ENCODE measurements around the gene FSHR.

FSHR gene

GRCh38 chr2:49189512-49190225 lies 35.4 kb upstream of the FSHR start:
- no peak for DNase-seq (ENCODE audit: low spot score)
- no peak for TF ChIP-seq CTCF (IDR thresholded peaks at IDR 0.05; ENCODE audit: poor library complexity, severe bottlenecking)
- no peaks in the 10 kb centered on the region for H3K4me1 ChIP-seq (ENCODE audit: insufficient read depth, poor library complexity, severe bottlenecking)
- no peaks in the 10 kb centered on the region for H3K36me3 ChIP-seq (ENCODE audit: low read depth)
- no peak for ATAC-seq (ENCODE audit: low read depth)
- H3K27ac ChIP-seq (ENCODE audit: poor library complexity, severe bottlenecking), result no peak overlapping the region
- H3K27me3 ChIP-seq (ENCODE audit: insufficient read depth, poor library complexity, severe bottlenecking), result peaks cover 2% of the 10 kb centered on the region
- no peak overlapping the region for H3K4me3 ChIP-seq (ENCODE audit: severe bottlenecking)
- H3K9me3 ChIP-seq (ENCODE audit: severe bottlenecking), result no peaks in the 10 kb centered on the region

- Histone ChIP-seq H3K36me3 (ENCODE audit: low read depth) (no peaks in the 10 kb centered on the region), H3K4me1 (ENCODE audit: insufficient read depth, poor library complexity, severe bottlenecking) (no peaks in the 10 kb centered on the region), H3K4me3 (ENCODE audit: severe bottlenecking) (no peak overlapping the region), H3K9me3 (ENCODE audit: severe bottlenecking) (no peaks in the 10 kb centered on the region), H3K27ac (ENCODE audit: poor library complexity, severe bottlenecking) (no peak overlapping the region), H3K27me3 (ENCODE audit: insufficient read depth, poor library complexity, severe bottlenecking) (peaks cover 2% of the 10 kb centered on the region)
- no peak for TF ChIP-seq CTCF (IDR thresholded peaks at IDR 0.05; ENCODE audit: poor library complexity, severe bottlenecking)
- no peak for DNase-seq (ENCODE audit: low spot score)
- no peak for ATAC-seq (ENCODE audit: low read depth)
These were observed 31.8 kb upstream of the FSHR start for GRCh38 chr2:49186050-49186648.

GRCh38 chr2:49178656-49179055 lies 24.3 kb upstream of the FSHR start:
- no peak overlapping the region for H3K4me3 ChIP-seq (ENCODE audit: severe bottlenecking)
- no peaks in the 10 kb centered on the region for H3K36me3 ChIP-seq (ENCODE audit: low read depth)
- H3K27me3 ChIP-seq (ENCODE audit: insufficient read depth, poor library complexity, severe bottlenecking), result no peaks in the 10 kb centered on the region
- H3K27ac ChIP-seq (ENCODE audit: poor library complexity, severe bottlenecking), result no peak overlapping the region
- no peaks in the 10 kb centered on the region for H3K9me3 ChIP-seq (ENCODE audit: severe bottlenecking)
- DNase-seq (ENCODE audit: low spot score) (no peak), ATAC-seq (ENCODE audit: low read depth) (no peak)
- H3K4me1 ChIP-seq (ENCODE audit: insufficient read depth, poor library complexity, severe bottlenecking), result no peaks in the 10 kb centered on the region
- no peak for TF ChIP-seq CTCF (IDR thresholded peaks at IDR 0.05; ENCODE audit: poor library complexity, severe bottlenecking)

GRCh38 chr2:49177194-49177593 lies 22.9 kb upstream of the FSHR start:
- ATAC-seq (ENCODE audit: low read depth), result no peak
- Histone ChIP-seq H3K36me3 (ENCODE audit: low read depth) (no peaks in the 10 kb centered on the region), H3K9me3 (ENCODE audit: severe bottlenecking) (no peaks in the 10 kb centered on the region), H3K27me3 (ENCODE audit: insufficient read depth, poor library complexity, severe bottlenecking) (no peaks in the 10 kb centered on the region), H3K4me1 (ENCODE audit: insufficient read depth, poor library complexity, severe bottlenecking) (no peaks in the 10 kb centered on the region), H3K27ac (ENCODE audit: poor library complexity, severe bottlenecking) (no peak overlapping the region), H3K4me3 (ENCODE audit: severe bottlenecking) (no peak overlapping the region)
- DNase-seq (ENCODE audit: low spot score), result no peak
- no peak for TF ChIP-seq CTCF (IDR thresholded peaks at IDR 0.05; ENCODE audit: poor library complexity, severe bottlenecking)

GRCh38 chr2:49175831-49176230 lies 21.5 kb upstream of the FSHR start:
- Histone ChIP-seq H3K4me1 (ENCODE audit: insufficient read depth, poor library complexity, severe bottlenecking) (no peaks in the 10 kb centered on the region), H3K27me3 (ENCODE audit: insufficient read depth, poor library complexity, severe bottlenecking) (no peaks in the 10 kb centered on the region), H3K27ac (ENCODE audit: poor library complexity, severe bottlenecking) (no peak overlapping the region), H3K4me3 (ENCODE audit: severe bottlenecking) (no peak overlapping the region), H3K9me3 (ENCODE audit: severe bottlenecking) (no peaks in the 10 kb centered on the region), H3K36me3 (ENCODE audit: low read depth) (no peaks in the 10 kb centered on the region)
- ATAC-seq (ENCODE audit: low read depth), result no peak
- DNase-seq (ENCODE audit: low spot score), result no peak
- TF ChIP-seq CTCF (IDR thresholded peaks at IDR 0.05; ENCODE audit: poor library complexity, severe bottlenecking), result no peak
